NCI-H1417 treated with DMSO at 0.1 percent for 48 hours (cell line): ENCODE data around the gene SPRED2.

Experiments used
- DNase-seq: peaks from one replicate; lab custom pipeline; 2025; lab: John Stamatoyannopoulos, UW

The SPRED2 gene

DNA sequence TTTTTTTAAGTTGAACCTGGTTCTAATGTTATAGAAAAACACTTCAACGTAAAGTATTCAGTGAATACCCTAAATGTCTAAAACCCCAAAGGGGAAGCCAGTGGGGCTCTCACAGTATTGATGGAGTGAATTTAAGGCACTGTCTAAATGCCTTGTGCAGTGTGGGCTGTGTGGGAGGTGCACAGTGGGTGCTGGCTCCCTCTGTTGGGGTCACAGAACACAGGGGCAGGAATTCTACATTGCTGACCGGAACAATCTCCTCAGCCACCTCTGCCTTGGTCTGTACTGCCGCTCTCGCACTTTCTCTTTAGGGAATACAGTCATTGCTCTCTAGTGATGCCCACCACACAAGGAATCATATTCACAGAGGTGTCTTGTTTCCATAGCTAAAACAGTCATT lies 45.4 kb downstream of the SPRED2 start:
- DNase-seq, result no peak

DNA sequence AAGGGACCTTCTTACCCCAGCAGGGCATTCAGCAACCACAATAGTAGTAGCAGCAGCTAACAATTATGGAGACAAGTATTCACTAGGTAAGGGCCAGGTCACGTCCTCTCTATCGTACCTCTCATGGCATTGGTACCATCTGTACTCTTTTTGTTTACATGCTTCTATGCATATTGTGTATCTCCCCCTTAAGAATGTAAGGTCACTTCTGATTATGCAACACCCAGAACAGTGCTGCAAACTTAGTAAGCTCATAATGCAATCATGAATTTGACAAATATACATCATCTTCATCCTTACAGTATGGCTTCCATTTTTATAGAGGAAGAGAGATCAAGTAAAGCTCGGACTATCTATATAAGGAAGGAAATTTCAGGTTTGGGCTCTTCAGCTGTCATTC lies 46.1 kb downstream of the SPRED2 start:
- no peak for DNase-seq

DNA sequence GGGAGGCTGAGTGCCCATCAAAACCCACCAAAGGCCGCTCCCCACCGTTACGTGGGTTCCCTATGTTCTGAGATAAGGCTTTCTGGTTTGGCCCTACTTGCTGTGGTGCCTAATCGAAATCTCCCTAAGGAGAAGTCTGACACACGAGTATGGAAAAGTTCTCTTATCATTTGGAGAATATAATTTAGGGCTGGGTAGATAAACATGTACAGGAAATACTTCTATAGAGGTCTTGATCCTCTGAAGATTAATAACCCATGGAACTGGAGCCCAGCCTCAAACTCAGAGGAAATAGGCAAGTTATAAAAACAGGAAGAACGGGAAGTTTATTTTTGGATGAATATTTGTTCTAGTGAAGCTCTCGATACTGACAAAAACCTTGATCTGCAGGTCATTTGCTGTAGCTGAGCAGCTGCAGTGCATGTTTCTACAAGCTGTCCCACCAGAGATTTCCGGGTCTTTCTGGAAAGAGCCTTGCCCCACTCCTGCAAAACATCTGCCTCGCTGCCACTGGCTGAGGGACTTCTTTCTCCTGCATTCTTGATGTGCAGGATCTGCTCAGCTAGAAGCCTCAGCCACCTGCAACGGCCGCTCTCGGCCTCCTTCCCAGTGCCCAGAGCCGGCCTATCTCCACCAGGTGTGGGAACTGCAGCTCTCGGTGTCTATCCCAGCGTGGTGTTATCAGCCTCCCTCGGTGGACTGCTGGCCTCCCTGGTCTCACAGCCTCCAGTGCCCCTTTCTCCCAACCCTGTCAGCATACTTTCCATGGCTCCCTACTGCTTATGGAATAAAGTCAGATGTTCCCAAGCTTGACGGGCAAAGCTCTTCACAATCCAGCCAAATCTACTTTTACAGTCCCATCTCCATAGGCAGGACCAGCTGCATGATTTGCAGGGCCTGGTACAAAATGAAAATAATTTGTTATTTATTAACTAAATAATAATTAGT lies 48.6 kb downstream of the SPRED2 start:
- DNase-seq, result no peak

DNA sequence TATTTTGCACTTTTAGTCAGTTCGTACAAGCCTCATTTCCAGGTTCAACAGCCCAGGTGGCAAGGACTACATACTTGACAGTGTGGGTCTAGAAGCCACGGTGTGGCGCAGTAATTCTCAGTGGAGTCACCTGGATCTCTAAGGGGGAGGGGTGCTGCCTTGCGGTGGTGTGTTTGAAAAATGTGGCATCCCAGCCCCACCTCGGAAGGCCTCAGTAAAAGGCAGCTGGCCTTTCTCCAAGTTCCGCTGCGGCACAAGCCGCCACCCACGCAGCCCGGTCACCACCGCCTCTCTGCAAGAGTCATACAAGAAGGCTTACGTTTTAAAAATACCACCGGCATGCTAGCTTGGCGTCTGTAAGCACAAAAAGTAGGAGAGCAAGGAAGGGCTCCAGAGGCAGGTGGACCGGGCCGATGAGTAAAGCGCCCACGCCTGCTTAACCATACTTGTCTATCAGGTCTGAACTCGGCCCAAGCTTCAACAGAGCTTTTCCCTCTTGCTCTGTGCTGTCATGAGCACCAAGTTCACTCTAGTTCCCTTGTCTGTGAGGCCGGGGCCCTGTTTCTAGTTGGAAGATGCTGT lies 49.5 kb downstream of the SPRED2 start:
- no peak for DNase-seq

DNA sequence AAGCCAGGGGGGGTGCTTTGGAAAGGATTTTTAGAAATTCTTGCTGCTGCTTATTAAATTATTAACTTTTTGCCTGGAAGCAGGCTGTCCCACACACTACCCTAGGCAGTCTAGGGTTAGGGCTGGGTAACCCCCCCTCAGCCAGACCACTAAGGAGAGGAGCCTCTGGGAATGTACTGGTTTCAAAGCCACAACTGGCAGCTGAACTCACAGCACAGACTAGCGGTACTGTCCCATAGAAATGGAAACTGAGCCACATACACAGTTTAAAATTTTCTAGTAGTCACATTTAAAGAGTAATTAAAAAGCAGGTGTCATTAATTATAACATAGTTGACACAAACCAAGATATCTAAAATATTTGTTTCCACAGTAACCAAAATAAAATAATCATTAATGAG lies 50.1 kb downstream of the SPRED2 start:
- no peak for DNase-seq

DNA sequence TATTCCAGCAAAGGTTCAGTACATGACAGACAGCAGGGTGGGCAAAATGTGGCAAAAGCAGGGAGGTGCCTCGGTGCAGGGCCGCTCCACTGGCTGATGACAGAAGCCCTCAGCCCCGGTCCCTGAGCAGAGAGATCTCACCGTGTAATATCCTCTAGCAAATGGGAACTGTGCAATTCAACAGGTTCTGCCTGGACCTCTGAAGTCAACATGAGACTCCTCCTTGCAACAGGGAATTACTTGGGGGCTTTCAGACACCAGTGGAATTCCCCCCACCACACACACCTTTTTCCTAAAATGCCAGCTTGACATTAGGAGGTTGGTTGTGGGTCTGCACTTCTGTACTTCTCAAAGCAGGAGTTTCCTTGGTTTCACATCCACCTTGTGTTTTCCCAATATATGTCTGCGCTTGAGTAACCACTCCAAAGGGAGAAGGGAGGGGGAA lies 50.8 kb downstream of the SPRED2 start:
- DNase-seq, result no peak

DNA sequence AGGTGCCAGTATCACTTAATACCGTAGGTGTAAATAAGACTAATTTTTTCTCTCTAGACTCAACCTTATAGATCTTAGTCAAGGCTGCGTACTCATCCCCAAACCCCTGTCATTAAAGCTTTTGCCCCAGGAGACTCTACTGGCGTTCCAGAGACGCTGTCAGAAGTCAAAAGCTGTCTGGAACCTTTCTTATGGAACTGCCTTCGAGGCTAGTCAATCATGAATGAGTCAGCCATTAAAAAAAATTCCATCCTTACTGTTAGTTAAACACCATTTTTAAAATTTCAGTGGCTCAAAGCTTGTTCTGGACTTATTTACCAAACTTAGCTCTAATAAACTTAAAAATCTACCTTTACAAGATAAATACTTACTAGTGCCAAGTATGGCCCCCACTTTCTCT lies 52.1 kb downstream of the SPRED2 start:
- DNase-seq, result no peak

DNA sequence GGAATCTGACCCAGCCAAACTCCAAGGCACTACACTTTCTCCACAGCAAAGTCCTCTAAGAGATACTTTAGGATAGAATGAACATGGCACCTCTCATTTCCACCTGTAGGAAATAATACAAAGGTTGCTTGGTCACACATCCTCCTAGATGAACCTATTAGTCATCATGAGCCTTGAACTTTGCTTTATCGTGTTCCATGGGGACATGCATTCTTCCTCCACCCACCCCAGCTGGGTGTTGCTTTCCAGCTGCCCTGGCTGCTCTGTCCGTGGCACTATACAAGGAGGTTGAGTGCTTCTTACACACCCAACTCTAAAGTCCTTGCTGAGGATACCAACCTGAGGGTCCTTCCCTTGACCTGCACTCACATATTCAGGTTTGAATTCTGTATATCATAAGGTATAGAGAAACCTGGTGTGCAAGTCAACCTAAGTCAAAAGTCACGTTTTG lies 52.7 kb downstream of the SPRED2 start:
- no peak for DNase-seq

DNA sequence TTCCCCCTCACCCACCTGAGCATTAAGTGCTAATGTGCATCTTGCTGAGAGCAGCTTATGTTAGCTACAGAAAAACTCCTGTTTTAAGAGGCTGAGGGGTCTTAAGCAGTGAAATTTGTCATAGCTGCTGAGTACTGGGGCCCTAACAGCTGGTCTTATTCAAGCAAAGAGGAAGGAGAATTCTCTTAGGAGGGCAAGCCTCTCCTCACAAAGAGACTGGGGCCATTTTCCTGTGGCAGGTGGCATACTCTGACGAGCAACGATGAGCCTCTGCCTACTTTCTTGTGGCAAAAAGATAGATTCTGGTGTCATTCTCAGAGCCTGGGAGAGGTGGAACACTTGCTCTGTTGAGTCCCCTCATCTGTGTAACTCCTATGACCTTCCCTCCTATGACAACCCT lies 53.2 kb downstream of the SPRED2 start:
- no peak for DNase-seq

DNA sequence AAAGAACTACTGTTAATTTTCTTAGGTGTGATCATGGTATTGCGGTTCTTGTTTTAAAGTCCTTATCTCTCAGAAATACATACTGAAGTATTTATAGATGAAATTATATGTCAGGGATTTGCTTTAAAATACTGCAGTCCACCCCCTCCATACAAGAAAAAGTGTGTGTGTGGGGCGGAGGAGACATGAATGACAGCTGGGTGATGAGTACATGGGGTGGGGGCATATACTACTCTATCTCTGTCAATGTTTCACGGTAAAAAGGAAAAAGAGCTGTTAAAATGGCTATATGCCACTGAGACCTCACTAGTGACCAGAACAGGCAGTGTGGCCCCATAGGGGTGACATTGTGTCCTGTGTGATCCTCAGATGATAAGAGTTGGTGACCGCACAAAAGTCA lies 54.1 kb downstream of the SPRED2 start:
- no peak for DNase-seq

DNA sequence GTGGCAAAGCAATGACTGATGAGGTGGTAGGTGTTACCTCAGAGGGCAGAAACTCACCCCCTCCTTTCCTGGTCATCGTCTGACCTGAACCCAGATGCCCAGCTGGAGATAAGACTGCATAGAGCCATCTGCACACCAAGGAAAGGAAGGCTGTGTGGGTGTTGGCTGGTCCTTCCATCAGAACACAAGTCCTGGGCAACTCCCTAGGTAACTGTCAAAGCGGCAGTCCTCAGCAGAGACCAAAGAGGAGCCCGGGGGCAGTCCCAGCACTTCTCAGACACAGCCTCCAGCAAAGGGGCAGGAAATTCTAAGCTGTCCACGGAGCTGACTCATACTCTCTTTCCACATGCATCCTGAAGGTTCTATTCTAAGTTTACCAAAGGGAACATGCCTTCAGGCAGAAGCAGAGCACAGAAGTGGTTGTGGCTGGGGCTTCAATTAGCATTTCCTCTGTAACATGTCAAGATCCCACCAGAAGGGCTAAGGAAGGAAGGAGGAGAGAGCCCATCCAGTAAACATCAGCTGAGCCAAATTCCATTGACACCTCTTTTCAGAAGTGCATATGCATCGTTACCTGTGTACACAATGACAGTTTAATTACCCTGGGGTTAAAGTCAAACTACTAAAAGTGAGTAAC lies 54.7 kb downstream of the SPRED2 start:
- DNase-seq, result no peak

DNA sequence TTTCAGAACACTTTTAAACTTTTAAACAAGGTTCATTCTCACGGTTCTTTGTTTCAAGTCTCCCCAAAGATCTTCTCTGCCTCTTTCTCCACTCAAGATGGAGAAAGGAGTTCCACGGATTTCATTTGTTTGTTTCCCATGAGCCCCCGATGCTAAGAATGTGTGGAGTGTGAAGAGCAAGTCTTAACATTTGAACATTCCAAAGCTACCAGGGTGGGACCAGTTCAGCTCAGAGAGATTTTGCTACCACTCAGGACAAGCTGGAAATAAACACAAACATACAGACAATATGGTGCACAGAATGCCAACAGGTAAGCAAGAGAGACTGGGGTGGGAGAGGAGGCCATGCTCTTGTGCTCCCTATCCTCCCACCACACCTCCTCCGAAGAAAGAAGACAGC lies 56.7 kb downstream of the SPRED2 start:
- no peak for DNase-seq

DNA sequence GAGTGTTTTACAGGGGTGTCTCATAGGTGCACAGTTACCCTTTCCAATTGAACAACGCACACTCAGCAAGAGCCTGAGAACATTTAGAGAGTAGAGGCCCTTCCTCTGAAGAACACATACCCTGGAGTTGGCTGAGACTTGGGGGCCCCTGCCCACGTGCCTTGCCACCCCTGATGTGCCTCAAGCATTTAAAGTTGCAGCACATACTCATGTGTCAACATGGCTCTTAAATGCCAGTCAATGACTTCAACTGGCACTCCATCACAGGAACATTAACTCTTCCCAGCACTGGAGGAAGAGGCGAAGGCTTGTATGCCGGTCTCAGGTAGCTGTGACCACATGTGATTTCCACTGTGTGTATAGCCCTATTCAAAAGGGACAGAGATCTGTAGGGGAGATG lies 57.4 kb downstream of the SPRED2 start:
- DNase-seq, result no peak

DNA sequence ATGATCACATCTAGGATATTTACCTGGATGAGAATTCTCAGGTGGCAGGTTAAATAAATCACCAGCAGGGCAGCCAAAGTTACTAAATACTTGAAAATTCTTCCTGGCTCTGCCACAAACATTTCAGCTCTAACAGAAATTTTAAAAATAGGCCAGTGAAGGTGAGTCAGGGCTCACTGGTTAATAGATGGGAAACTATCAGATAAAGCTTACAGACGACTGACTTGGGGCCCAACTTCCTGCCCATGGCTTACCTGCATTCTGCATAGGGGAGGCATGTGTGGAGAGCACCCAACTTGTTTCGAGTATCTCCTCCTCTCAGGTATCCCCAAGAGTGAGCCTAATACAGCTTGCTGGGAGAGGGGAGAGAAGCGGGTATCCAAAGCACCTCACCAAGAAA lies 57.8 kb downstream of the SPRED2 start:
- no peak for DNase-seq

DNA sequence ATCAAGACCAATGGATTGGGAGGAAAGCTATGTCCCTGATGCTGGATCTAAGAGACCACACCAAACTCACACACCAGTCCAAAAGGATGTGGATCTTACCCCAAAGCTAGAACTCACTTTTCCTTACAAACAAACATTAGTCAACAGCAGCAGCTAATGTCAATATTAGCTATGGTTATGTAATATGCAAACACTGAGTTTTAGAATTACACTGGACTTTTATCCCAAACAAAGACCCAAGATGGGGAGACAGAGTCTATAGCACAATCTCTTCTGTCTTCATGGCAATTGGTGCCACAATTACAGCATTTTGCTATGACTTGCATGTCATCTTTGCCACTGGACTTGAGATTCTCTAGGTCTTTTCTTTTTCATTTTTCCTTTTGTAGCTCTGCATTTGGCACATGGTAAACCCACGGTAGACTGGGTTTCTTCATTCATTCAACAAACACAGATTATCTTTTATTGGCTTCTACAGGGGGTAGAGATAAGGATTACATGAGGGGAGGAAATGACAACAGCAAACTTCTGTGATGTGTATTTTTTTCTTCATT lies 59.0 kb downstream of the SPRED2 start:
- DNase-seq, result no peak

DNA sequence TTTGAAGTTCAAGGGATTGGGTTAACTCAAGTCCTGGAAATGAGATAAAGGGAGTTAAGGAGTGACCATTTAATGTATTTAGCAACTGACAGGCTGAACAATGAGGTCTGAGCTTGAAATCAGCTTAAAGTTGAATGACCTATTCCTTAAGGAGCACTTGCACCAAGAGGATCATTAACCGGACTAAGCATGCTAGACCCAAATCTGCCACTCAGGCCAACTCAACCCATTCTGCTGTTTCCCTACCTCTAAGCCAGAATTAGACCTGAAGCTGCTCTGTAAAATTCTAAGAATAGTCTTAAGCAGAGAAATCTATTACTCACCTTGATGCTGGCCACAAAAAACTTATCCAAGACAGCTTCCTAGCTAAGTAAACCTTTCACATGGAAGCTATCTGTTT lies 59.8 kb downstream of the SPRED2 start:
- DNase-seq, result no peak

DNA sequence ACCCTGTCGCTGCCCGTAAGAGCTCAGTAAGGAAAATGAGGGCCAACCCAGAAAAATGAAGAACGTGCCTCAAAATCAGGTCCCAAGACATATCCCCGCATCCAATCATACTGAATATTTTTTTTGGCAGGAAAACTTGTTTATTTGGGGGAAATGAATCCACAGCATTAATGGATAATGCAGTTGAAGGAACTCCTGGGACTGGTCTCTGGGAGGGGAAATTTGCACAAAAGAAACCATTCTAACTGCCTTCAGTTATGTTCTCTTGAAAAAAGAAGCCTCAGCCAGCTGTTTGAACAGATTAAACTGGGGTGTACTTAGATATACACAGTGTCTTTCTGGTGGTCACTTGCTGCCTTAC lies 61.3 kb downstream of the SPRED2 start:
- DNase-seq, result no peak

DNA sequence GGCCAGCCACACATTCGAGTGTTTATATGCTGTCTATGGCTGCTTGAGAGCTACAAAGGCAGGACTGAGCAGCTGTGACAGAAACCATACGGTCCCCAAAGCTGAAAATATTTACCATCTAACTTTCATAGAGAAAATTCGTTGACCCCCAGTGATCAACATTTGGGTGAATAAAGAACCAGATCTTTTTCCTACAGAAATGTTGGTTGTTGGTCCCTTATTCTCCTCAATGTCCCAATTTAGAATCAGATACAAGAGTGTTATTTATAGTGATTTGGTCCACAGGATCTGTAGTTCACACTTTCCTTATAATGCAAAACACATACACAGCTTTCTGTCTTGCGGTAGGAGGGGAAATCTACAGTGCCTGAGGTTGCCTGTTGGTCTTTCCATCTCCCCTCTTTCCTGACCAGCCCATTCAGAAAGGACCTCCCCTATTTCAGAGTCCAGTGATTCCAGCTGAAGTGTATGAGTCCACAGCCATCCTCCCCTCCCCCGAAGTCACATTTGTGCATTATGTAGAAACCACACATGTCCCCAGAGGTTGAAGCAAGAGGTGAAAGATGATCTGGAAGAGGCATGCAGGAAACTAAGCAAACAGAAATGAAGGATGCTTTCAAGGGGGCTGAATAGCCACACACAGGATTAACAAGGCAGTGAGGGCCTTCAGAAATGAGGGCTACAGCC lies 61.9 kb downstream of the SPRED2 start:
- DNase-seq, result no peak

DNA sequence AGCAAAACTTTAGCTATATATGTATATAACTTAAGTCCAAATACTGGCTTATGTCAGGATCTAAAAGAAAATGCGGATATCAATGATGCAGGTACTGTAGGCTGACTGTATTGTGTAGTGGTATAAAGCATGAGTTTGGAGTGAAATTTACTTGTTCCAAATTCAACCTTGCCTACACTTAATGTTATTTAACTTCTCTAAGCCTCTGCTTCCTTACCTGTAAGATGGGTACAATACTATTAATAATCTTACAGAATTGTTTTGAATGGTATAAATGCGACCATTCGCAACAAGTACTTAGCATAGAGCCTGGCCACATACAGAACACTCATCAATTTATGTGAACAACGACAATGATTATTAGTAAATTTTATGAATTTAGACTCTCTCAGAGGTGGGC lies 62.4 kb downstream of the SPRED2 start:
- DNase-seq, result no peak

DNA sequence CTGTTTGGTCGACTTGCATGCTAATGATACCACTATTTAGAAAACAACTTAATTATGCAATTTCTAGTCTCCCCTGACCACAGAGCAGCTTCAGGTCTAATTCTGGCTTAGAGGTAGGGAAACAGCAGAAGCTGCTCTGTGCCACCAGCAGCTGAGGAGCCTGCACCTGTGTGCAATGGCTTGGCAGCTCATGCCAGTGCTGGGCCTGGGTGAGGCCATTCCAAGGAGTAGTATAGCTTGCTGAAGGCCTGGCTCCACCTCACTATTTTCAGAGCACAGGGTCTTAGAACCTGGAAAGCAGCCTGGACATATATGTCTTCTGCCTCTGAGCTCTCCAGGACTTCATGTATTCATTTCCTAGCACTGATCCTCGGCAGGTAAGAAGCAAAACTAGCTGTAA lies 62.8 kb downstream of the SPRED2 start:
- no peak for DNase-seq

DNA sequence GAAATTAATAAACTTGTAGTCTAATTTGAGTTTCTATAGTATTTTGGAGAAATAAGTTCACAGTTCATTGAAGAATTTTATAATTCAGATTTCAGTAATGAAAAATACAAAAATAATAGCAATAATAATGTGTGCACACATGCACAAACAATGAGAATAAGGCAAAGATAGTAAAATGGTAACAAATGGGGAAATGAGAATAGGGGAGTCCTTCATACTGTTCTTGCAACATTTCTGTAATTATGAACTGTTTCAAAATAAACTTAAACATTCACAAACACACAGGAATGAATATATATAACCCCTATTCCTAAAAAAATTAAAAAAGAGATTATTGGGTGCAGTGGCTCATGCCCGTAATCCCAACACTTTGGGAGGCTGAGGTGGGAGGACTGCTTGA lies 63.9 kb downstream of the SPRED2 start:
- DNase-seq, result no peak

DNA sequence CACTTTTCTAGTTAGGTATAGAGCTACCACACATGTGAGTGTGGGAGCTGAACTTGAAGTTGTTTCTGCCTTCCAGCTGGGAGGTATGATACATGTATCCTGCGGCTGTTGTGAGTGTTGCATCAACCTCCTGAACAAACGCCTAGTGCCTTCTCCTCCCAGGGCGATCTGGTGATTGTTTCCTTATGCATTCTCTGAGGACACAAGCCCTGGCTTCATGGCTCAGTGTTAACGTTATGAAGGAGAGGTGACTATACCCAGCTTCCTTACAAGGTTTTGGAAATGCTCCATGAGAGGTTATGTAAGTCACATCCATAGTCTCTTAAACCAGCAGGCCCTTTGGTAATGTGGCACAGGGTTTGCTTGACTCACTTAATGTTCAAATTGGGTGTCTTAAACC lies 64.9 kb downstream of the SPRED2 start:
- DNase-seq, result no peak
